ENCODE results near the gene ADCY7.

Gene ADCY7

DNA sequence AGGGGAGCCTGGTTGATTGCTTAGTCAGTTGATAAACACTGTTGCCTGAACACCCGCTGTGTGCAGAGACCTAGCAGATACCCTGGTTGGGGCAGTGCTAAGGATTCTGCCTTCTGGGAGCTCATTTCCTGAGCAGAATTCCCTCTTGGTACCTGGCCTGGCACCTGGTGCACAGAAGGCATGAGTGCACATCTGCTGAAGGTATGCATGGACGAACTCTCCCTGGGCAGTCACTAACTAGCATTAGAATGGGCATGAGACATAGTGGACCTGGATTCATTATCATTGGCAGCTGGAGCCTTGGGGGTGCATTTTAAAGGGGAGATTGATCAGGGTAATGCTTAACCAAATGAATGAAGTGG lies 13.1 kb downstream of the ADCY7 start:
- no peak for DNase-seq (ENCODE audit: low read depth in 1 of 2, low spot score in 1 of 2)

DNA sequence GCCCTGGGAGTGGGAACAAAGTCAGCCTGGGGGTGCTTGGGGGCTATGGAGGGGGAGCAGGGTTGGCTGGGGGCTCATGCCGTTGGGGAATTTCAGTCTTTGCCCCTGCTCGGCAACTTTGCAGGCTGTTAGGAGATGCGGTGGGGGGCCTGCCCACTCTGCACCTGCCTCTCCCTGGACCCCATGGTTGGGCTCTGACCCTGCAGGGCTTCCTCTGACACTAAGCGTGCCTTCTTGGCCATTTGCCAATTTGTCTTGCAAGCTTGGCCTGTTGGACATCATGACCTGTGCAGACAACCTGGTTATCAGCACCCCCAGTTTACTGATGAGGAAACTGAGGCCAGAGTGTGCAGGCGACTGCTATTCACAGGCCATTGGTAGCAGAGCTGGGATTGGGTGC lies 14.6 kb downstream of the ADCY7 start:
- no peak for DNase-seq (ENCODE audit: low read depth in 1 of 2, low spot score in 1 of 2)

DNA sequence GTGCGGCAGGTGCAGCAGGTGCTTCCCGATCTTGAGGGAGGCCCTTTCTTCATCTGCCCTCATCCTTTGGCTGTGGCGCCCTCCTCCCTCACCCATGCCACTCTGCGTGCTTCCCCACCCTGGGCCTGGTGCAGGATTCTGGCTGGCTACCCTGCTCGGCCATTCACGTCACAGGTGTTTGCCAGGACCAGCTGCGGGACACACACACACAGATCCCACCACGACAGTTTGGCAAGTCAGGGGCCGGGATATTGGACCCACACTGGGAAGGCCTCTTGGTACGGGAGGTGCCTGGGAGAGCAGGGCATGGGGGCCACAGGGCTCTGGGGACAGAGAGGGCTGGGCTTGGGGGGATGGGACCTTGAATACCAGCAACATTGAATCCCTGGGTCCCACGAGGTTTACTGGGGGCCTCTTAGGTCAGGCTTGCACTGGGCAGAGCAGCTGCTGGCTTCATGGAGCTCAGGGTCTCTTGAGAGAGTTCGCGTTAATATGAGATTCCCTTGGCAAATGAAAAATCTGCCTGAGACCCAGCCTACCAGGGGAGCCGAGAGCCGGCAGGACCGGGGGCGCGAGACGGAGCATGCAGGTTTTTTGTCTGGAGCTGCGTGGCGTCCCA lies 15.1 kb downstream of the ADCY7 start:
- no peak for DNase-seq (ENCODE audit: low read depth in 1 of 2, low spot score in 1 of 2)

DNA sequence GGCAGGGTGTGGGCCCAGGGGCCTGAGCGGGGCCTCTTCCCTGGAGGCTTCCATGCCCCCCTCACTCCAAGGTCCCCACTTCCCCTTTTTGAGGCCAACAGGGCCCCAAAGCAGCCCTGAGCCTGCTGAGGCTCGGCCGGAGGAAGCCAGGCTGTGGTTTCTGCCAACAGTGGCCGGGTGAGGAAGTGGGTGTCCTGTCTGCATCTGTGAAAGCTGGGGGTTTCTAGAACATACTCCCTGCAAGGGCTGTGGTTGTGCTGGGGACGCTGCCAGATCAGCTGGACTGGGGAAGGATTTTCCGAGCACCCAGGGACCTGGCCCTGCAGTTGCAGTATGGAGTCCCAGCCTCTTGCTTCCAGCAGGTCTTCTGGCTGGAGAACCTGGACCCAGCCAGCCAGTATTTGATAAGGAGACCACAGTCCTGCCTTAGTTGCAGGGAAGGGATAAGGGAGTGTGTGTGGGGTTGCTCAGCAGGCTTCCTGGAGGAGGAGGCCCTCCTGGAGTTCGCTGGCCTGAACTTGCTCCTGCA lies 15.7 kb downstream of the ADCY7 start:
- peak; percentile 23 to 35 for DNase-seq (ENCODE audit: low read depth in 1 of 2, low spot score in 1 of 2)

DNA sequence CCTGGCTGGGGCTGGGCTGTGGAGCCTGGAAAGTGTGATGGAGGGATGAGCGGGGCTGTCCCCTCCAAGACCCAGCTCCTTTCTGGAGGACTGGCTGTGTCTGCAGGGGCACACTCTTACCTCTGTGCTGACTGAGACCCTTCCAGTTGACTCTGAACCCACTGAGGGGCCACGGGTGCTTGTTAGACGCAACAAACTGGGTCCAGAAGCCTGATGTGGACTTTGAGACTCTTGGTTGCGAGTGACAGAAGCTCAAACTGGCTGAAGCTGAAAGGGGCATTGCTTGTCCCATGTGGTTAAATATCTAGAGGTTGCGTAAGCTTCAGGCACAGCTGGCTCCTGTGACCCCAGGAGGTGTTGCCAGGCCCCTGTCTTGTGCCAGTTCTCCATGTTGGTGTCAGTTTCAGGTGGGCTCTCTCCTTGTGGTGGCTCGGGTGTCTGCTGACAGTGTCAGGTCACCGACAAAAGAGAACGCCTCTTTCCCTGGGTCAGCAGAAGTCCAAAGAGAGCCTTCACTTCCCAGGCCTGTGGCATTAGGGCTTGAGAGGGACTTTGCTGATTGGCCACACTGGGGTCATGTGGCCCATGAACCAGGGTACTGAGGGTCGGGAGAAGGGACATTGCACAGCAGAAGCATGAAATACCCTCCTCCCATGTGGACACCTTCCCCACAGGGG lies 16.7 kb downstream of the ADCY7 start:
- no peak for DNase-seq (ENCODE audit: low read depth in 1 of 2, low spot score in 1 of 2)

DNA sequence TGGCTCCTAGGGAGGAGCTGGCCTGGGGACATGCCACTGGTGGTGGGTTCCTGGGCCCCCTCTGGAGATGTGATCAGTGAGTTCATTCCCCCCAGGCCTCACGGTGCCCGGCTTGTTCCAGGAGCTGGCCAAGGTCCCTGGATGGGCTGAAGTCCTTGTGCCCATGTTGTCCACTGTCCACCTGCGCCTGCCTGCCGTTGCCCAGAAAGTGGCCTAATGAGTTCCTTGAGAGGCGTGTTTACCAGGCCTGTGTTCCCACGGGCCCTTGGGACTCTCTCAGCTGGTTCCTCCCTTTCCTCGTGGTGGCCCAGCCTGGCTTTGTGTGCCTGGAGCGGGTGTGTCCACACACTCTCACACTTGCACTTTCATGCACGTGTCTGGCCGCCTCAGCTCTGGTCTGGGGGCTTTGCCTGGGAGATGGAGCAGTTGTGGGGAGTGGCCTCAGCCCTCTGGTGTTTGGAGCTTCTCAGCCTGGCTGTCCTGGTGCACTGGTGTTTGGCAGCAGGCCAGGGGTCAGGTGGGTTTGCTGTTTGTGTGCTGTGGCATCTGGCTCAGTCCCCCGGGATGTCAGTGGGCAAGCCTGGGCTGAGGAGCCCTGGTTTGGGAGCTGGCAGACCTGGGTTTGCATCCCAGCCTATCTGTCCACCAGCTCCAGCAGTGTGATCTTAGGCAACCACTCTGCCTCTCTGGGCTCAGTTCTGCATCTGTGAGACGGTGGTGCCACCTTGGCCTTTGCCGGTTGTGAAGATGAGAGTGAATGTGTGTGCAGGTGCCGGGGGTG lies 18.0 kb downstream of the ADCY7 start:
- DNase-seq (ENCODE audit: low read depth in 1 of 2, low spot score in 1 of 2), result no peak

DNA sequence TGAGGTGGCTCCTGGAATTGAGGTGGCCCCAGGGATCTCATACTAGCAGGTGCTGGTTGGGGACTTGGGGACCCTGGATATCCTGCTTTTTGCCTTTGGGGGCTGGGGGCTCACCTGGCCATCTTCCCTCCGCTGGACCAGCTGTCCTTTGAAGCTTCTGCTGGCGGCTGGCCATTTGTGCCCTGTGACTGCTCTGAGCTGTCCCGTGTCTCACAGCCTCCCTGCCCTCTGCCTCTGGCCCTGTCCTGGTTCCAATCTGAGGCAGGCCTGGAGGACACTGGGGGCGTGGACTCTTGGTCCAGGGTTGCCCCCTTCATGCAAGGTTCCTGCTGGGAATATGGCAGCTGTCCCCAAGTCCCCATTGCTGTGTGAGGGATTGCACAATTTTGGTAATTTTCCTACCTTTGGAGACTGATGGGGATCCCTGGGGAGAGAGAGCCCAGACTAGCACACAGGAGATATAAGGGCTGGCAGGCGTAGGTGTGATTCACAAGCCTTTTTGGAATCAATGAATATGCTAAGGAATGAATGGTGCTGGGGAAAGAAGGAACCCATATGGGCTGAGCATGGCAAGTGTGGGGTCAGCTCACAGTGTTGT lies 19.2 kb downstream of the ADCY7 start:
- no peak for DNase-seq (ENCODE audit: low read depth in 1 of 2, low spot score in 1 of 2)

DNA sequence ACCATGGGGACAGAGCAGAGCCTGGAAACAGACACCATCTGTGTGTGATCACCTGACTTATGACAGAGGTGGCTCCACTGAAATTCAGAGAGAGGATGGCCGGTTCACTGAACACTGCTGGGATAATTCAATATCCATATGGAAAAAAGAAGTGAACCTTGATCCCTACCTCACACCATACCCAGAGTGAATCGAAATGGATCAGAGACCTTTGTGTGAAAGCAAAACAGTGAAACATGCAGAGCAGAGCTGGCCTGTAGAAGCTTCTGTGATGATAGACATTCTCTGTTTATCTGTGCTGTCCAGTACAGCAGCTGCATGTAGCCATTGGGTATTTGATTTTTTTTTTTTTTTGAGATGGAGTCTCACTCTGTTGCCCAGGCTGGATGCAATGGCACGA lies 20.3 kb downstream of the ADCY7 start:
- no peak for DNase-seq (ENCODE audit: low read depth in 1 of 2, low spot score in 1 of 2)

DNA sequence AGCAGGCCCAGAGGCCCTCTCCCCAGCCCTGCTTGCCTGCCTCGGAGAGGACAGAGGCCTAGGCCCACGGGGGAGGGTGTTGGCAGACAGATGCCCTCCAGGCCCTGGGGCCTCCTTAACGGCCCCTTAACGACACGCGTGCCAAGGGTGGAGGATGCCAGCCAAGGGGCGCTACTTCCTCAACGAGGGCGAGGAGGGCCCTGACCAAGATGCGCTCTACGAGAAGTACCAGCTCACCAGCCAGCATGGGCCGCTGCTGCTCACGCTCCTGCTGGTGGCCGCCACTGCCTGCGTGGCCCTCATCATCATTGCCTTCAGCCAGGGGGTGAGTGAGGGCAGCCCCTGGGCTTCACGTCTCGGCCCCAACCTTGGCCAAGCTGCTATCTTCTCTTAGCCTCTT lies 21.7 kb downstream of the ADCY7 start:
- DNase-seq (ENCODE audit: low read depth in 1 of 2, low spot score in 1 of 2), result no peak

DNA sequence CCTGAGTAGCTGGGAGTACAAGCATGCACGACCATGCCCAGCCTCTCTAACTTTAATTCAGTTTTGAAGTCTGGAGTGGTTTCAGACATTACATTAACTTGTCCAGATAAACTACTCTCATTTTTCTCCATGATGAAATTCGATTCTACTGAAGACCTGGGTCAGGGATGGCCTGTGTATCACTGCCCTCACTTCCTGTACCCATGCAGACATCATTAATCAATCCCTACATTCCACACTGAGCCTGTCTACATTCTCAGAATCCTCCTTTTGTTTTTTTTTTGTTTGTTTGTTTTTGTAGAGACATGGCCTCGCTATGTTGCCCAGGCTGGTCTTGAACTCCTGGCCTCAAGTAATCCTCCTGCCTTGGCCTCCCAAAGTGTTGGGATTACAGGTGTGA lies 22.6 kb downstream of the ADCY7 start:
- no peak for DNase-seq (ENCODE audit: low read depth in 1 of 2, low spot score in 1 of 2)

DNA sequence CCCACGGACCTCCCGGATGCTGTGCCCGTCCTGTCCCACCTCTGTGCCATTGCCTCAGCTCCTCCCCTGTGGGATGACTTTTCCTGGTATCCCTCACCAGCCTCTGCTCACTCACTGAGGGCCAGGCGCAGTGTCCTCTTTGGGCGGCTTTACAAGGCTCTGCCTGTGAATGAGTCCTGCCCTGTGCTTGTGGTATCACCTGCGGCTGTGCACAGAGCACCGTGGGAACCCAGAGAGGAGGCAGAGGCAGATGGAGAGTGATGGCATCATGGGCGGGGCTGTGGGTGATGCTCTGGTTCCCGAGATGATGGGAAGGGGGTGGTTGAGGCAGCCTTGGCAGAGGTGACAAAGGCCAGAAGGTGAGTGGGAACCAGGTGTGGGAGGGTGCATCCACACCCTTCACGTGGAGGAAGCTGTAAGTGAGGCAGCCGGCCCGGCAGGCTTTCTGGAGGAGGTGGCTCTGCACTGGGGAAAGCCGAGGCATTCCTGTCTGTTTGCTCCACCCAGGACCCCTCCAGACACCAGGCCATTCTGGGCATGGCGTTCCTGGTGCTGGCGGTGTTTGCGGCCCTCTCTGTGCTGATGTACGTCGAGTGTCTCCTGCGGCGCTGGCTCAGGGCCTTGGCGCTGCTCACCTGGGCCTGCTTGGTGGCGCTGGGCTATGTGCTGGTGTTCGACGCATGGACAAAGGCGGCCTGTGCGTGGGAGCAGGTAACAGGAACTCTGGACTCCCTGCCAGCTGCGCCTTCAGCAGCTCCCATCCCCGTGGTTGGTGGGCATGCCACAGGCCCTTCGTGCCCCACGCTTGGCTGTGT lies 23.8 kb downstream of the ADCY7 start:
- DNase-seq (ENCODE audit: low read depth in 1 of 2, low spot score in 1 of 2), result no peak

DNA sequence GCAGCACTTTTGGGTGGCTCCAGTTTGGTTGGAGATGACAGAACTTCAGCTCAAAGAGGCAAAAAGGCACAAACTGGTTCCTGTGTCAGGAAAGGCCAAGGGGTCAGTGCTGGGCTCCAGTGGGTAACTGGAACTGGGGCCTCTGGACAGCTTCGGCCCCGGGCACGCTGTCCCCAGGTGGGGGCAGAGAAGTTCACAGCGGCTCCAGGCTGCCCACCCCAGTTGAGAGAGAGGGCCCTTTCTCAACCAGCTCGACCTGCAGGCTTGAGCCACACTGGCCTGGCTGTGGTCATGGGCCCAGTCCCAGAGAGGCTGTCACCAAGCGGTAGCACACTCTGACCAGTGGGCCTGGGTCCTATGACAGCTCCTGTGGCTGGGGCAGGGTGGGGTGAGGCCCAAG lies 24.5 kb downstream of the ADCY7 start:
- no peak for DNase-seq (ENCODE audit: low read depth in 1 of 2, low spot score in 1 of 2)

DNA sequence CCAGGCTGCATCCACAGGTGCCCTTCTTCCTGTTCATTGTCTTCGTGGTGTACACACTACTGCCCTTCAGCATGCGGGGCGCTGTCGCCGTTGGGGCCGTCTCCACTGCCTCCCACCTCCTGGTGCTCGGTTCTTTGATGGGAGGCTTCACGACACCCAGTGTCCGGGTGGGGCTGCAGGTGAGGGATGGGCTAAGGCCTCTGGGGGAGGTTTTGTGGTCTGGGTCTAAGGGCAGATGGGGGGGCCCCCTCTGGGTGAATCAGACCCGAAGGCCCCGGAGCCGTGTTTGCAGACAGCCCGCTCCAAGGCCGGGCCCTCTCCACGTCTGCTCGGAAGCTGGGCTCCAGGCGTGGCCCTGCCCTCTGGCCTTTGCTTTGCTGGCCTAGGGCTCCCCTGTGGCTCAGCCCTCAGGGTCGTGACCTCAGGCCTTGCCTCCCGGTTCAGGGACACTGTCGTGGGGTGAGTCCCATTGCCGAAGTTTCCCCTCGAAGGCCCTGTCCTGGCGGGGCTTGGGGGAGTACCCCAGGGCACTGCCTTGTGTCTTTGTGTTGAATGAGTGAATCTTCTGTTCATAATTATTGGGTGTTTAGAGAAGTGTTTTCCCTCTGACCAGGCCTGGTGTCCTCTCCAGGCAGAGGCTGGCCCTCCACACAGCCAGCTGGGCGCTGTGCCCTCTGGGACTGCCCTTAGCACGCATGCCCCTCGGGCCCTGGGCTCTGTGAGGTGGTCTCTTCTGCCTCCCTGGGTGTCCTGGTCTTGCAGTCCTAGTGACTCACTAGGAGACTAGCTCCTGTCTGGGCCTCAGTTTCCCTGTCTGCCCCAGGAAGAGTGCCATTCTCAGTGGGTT lies 25.6 kb downstream of the ADCY7 start:
- DNase-seq (ENCODE audit: low read depth in 1 of 2, low spot score in 1 of 2), result no peak

DNA sequence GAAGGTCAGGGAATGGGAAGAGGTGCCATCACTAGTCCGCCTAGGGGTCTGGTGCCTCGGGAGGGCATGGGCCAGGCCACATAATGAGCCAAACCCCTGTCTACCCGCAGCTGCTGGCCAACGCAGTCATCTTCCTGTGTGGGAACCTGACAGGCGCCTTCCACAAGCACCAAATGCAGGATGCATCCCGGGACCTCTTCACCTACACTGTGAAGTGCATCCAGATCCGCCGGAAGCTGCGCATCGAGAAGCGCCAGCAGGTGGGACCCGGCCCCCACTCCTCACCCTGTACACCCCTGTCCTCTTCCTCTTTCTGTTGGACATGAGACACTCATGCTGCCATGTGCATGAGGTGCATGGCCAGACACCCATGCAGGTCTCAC lies 26.2 kb downstream of the ADCY7 start:
- no peak for DNase-seq (ENCODE audit: low read depth in 1 of 2, low spot score in 1 of 2)

DNA sequence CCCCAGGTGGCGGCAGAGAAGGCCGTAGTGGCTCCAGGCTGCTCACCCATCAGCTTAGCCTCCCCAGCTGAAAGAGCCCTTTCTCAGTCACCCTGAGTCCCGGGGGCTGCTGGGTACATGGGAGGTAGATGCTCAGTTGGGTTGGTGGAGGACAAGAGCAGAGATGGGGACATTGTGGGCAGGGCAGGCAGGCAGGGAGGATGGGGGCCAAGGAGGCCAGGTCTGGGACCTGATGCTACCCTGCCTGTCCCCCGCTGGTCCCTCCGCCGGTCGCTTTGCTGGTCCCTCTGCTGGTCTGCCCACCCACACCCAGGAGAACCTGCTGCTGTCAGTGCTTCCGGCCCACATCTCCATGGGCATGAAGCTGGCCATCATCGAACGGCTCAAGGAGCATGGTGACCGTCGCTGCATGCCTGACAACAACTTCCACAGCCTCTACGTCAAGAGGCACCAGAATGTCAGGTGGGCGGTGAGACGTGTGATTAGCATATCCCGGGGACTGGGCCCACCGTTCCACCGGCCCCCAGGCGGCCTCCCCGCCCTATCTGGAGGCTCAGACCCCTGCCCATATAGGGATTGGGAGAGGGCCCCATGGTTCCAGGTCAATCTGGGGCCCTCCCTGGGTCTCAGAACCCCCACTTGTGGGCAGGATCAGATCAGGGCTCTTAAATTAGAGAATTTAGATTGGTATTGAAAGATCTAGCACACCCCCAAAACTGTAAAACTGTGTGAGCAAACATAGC lies 26.9 kb downstream of the ADCY7 start:
- DNase-seq (ENCODE audit: low read depth in 1 of 2, low spot score in 1 of 2), result no peak

DNA sequence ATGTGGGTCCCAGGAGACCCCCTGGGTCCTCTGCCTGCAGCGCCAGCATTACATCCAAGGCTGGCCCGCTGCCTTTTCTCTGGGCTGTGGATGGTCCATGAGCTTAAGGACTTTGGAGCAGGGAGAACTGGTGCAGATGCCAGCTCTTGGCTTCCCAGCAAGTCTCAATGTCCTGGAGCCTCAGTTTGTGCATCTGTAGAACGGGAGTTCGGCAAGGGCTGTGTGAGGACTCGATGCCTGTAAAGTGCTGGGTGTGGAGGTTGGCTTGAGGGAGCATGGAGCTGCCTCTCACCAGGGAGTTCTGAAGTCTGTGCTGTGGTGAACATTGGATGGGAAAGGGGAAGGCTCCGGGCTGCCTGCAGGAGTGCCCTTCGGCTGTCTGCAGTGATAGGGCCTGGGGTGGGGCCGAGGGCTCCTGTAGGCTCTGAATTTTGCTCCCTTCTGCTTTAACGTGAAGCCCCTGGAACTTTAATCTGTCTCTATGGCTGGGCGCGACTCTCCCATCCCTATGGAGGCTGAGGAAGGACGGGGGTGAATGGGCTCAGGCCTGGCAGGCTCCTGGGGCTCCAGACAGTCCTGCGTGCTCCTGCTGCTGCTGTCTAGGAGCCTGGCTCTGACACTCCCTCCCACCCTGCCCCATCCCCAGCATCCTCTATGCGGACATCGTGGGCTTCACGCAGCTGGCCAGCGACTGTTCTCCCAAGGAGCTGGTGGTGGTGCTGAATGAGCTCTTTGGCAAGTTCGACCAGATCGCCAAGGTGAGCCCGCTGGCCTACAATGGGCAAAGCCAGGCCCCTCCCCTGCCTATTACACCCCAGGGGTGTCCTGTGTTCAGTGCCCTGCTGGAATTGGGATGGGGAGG lies 27.9 kb downstream of the ADCY7 start:
- no peak for DNase-seq (ENCODE audit: low read depth in 1 of 2, low spot score in 1 of 2)

DNA sequence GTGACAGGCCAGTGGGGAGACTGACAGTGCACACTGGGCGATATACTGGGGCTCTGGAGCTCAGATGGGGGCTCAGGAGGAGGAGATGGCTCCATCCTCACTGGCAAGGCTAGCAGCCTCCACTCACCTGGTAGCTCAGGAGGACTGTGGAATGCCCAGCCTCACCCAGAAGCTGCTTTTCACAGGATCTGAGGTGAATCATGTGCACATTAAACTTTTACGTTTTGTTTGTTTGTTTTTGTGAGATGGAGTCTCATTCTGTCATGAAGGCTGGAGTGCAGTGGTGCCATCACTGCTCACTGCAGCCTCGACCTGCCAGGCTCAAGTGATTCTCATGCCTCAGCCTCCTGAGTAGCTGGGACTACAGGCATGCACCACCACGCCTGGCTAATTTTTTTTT lies 28.6 kb downstream of the ADCY7 start:
- DNase-seq (ENCODE audit: low read depth in 1 of 2, low spot score in 1 of 2), result no peak

DNA sequence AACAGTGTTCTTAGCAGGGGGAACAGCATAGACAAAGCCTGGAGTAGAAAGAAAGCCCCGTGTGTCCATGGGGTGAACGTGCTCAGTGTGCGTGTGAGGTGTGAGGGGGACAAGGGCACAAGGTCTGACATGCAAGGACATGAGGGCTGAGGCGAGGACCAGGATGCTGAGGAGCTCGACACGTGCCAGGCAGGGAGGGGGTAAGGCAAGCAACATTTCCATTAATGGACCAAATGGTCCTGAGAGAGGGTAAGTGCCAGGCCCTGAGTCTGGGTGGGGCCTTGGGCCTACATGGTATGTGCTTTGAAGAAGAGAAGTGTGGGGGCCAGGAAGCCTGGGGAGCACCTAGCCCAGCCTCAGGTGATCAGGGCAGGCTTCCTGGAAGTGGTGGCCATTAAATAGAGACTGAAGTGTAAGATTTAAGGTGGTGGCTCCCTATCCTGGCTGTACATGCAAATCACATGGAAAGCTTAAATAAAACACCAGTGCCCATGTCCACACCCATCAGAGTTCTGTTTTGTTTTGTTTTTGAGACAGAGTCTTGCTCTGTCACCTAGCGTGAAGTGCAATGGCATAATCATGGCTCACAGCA lies 29.3 kb downstream of the ADCY7 start:
- no peak for DNase-seq (ENCODE audit: low read depth in 1 of 2, low spot score in 1 of 2)
